Measurements from ENCODE around the gene ZSWIM9. TPM values are rescaled to one million over a fixed set of nuclear protein-coding genes. Genes with fewer than 3 reads are reported as not detected.

ZSWIM9 gene
- 10 to 100 TPM in 2 of 4 donors, 1 to 10 TPM in 2; 4.0 to 15.2 (median 10.4) TPM for total RNA-seq

GRCh38 chr19:48169939-48170803, at the start of gene ZSWIM9, which contains the start of gene LIG1:
TSS of gene ZSWIM9 (plus strand) at chr19:48170680. CDS start at chr19:48171803, 1,123 bp downstream.
TSS of gene LIG1 (minus strand) at chr19:48170344. CDS start at chr19:48165566, 4,778 bp downstream.
- WGBS: 1% methylated on average over 56 of the region's 82 CpGs
- intact Hi-C loops (cut with DNase I): no loop called here
- peaks cover 0 to 35% (median 28%) of the 10 kb centered on the region in 4 donors for H3K36me3 ChIP-seq

DNA sequence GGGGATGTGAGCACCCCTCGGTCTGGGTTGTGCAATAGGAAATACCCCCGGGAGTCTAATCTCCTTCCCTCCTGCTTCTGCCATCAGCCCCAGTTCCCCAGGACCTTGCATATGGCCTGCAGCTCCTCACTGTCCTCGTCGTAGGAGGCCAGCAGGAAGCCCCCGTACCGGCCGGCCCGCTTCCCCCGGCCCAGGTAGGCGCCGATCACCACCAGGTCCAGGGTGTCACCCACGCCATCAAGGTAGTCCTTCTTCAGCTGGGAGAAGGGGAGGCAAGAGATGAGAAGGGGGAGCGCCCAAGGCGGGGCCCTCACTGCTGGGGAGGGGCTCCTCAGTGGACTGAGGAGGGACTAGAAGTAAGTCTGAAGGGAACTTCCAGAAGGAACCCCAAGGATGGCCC, 49.4 kb upstream of the ZSWIM9 start:
- H3K4me1 ChIP-seq: peaks cover 0 to 25% (median 20%) of the 10 kb centered on the region in 4 donors
- no peaks in the 10 kb centered on the region for H3K27me3 ChIP-seq
- WGBS: 82% methylated on average over 8 of the region's 14 CpGs
- H3K4me3 ChIP-seq: no peak overlapping the region
- no peak overlapping the region for H3K27ac ChIP-seq (replicated peaks in 1 of 4)
- DNase-seq (ENCODE audit: extremely low spot score): no peak
- TF ChIP-seq EP300 (IDR thresholded peaks at IDR 0.05): no peak
- TF ChIP-seq, protein P1, sequence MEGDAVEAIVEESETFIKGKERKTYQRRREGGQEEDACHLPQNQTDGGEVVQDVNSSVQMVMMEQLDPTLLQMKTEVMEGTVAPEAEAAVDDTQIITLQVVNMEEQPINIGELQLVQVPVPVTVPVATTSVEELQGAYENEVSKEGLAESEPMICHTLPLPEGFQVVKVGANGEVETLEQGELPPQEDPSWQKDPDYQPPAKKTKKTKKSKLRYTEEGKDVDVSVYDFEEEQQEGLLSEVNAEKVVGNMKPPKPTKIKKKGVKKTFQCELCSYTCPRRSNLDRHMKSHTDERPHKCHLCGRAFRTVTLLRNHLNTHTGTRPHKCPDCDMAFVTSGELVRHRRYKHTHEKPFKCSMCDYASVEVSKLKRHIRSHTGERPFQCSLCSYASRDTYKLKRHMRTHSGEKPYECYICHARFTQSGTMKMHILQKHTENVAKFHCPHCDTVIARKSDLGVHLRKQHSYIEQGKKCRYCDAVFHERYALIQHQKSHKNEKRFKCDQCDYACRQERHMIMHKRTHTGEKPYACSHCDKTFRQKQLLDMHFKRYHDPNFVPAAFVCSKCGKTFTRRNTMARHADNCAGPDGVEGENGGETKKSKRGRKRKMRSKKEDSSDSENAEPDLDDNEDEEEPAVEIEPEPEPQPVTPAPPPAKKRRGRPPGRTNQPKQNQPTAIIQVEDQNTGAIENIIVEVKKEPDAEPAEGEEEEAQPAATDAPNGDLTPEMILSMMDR (IDR thresholded peaks at IDR 0.05): no peak
- no peak for TF ChIP-seq POLR2AphosphoS5 (IDR thresholded peaks at IDR 0.05)
- no peak for TF ChIP-seq POLR2A (IDR thresholded peaks at IDR 0.05; ENCODE audit: low read depth)
- peaks cover 0 to 23% (median 4%) of the 10 kb centered on the region in 4 donors for H3K36me3 ChIP-seq
- H3K9me3 ChIP-seq: no peaks in the 10 kb centered on the region
- intact Hi-C loops (cut with DNase I): no loop called here

More at GRCh38 chr19:48169939-48170803, at the start of gene ZSWIM9, which contains the start of gene LIG1:
- Histone ChIP-seq H3K27me3 (no peaks in the 10 kb centered on the region), H3K27ac (replicated peaks in 1 of 4) (peak within 1 kb of the TSS; percentile 87 to 94 (median 92)), H3K4me1 (peaks cover 15 to 25% (median 23%) of the 10 kb centered on the region in 4 donors), H3K9me3 (no peaks in the 10 kb centered on the region), H3K4me3 (peak within 1 kb of the TSS; percentile 79 to 84 (median 82))
- DNase-seq (ENCODE audit: extremely low spot score): peak; percentile 97
- TF ChIP-seq POLR2AphosphoS5 (IDR thresholded peaks at IDR 0.05) (peak; percentile 62 to 89), EP300 (IDR thresholded peaks at IDR 0.05) (no peak)
- TF ChIP-seq, protein P1 (IDR thresholded peaks at IDR 0.05): peak in 2 of 3 experiments; percentile 28 to 48

GRCh38 chr19:48121909-48122371, 48.5 kb upstream of the ZSWIM9 start:
- Histone ChIP-seq H3K9me3 (no peaks in the 10 kb centered on the region), H3K36me3 (peaks cover 0 to 16% (median 4%) of the 10 kb centered on the region in 4 donors)

GRCh38 chr19:48122421-48122820, 48.1 kb upstream of the ZSWIM9 start:
- no peak for DNase-seq (ENCODE audit: extremely low spot score)
- H3K4me3 ChIP-seq: no peak overlapping the region
- H3K27me3 ChIP-seq: no peaks in the 10 kb centered on the region
- H3K27ac ChIP-seq (replicated peaks in 1 of 4): peak overlapping the region in 1 of 4 donors; percentile 29
- WGBS: 76% methylated on average over 12 of the region's 14 CpGs
- TF ChIP-seq, protein P1 (IDR thresholded peaks at IDR 0.05): no peak
- TF ChIP-seq EP300 (IDR thresholded peaks at IDR 0.05): no peak
- TF ChIP-seq POLR2AphosphoS5 (IDR thresholded peaks at IDR 0.05): no peak
- no peak for TF ChIP-seq POLR2A (IDR thresholded peaks at IDR 0.05; ENCODE audit: low read depth)
- no peaks in the 10 kb centered on the region for H3K9me3 ChIP-seq
- H3K4me1 ChIP-seq: peaks cover 0 to 25% (median 20%) of the 10 kb centered on the region in 4 donors
- intact Hi-C loops (cut with DNase I): no loop called here
- H3K36me3 ChIP-seq: peaks cover 0 to 16% (median 4%) of the 10 kb centered on the region in 4 donors

More at GRCh38 chr19:48121909-48122371, 48.5 kb upstream of the ZSWIM9 start:
- Histone ChIP-seq H3K27me3 (no peaks in the 10 kb centered on the region), H3K4me3 (no peak overlapping the region), H3K27ac (replicated peaks in 1 of 4) (peak overlapping the region in 1 of 4 donors; percentile 29), H3K4me1 (peaks cover 0 to 25% (median 20%) of the 10 kb centered on the region in 4 donors)
- no peak for DNase-seq (ENCODE audit: extremely low spot score)
- intact Hi-C loops (cut with DNase I): no loop called here
- 51% methylated on average over 10 of the region's 10 CpGs for WGBS
- TF ChIP-seq POLR2AphosphoS5 (IDR thresholded peaks at IDR 0.05) (peak; percentile 24 to 31), EP300 (IDR thresholded peaks at IDR 0.05) (no peak)
